Keratinocyte (primary cell): ENCODE measurements around the gene NAB1. TPM values are rescaled to one million over a fixed set of nuclear protein-coding genes. Genes with fewer than 3 reads are reported as not detected.

Source experiments
- DNase-seq: peaks from one replicate; pipeline ENCODE4 v3.0.0-alpha.2; 2011; ENCODE audit warnings: low read depth, missing footprints, low spot score
- FAIRE-seq: peaks from 2 replicates; lab custom pipeline; 2011; peaks lifted over from hg19 to GRCh38; lab: Jason Lieb, UNC
- H2AFZ ChIP-seq: 2 replicates; pipeline ENCODE4 v1.6.0; 2012; ENCODE audit warnings: low read length, control low read depth, inconsistent platforms; ENCODE audit not compliant: control insufficient read depth
- H3K27ac ChIP-seq: 2 replicates; pipeline ENCODE4 v1.5.1; 2011; ENCODE audit warnings: low read length; ENCODE audit not compliant: control insufficient read depth, insufficient read depth
- H3K27me3 ChIP-seq: 3 replicates; pipeline ENCODE4 v1.6.0; 2011; ENCODE audit warnings: low read length; ENCODE audit not compliant: control insufficient read depth, insufficient read depth; ENCODE audit errors: extremely low read depth
- H3K36me3 ChIP-seq, 2 experiments: 2 replicates in 1 of 2; 3 replicates in 1 of 2; pipeline ENCODE4 v1.5.1; 2011; ENCODE audit warnings: low read length in 2 of 2, mild to moderate bottlenecking in 1 of 2; ENCODE audit not compliant: control insufficient read depth in 2 of 2, insufficient read depth in 2 of 2; ENCODE audit errors: extremely low read depth in 1 of 2
- H3K4me1 ChIP-seq: 3 replicates; pipeline ENCODE4 v1.5.1; 2011; ENCODE audit warnings: low read length; ENCODE audit not compliant: control insufficient read depth, insufficient read depth; ENCODE audit errors: extremely low read depth
- H3K4me2 ChIP-seq: 3 replicates; pipeline ENCODE4 v1.6.0; 2011; ENCODE audit warnings: low read depth, low read length; ENCODE audit not compliant: control insufficient read depth, insufficient read depth; ENCODE audit errors: extremely low read depth
- H3K4me3 ChIP-seq, 3 experiments: fragments of 200-600 bp in 1 of 3; sonication (generic) in 1 of 3; 2 replicates in 2 of 3; 3 replicates in 1 of 3; pipeline ENCODE4 v1.5.1; 2011 to 2016; ENCODE audit warnings: low read length in 3 of 3, mild to moderate bottlenecking in 3 of 3, control low read depth in 2 of 3, inconsistent platforms in 1 of 3, low read depth in 1 of 3, mixed read lengths in 1 of 3, mixed run types in 1 of 3, moderate library complexity in 1 of 3; ENCODE audit not compliant: control insufficient read depth in 2 of 3, insufficient read depth in 2 of 3; ENCODE audit errors: extremely low read depth in 1 of 3
- H3K79me2 ChIP-seq: 2 replicates; pipeline ENCODE4 v1.6.0; 2012; ENCODE audit warnings: low read length; ENCODE audit not compliant: control insufficient read depth, insufficient read depth
- H3K9ac ChIP-seq: 3 replicates; pipeline ENCODE4 v1.6.0; 2011; ENCODE audit warnings: low read length; ENCODE audit not compliant: control insufficient read depth, insufficient read depth; ENCODE audit errors: extremely low read depth
- H3K9me1 ChIP-seq: 3 replicates; pipeline ENCODE4 v1.6.0; 2011; ENCODE audit warnings: low read length; ENCODE audit not compliant: control insufficient read depth, insufficient read depth; ENCODE audit errors: extremely low read depth
- H3K9me3 ChIP-seq: 2 replicates; pipeline ENCODE4 v1.5.1; 2012; ENCODE audit warnings: low read depth, low read length; ENCODE audit not compliant: control insufficient read depth
- H4K20me1 ChIP-seq: 3 replicates; pipeline ENCODE4 v1.6.0; 2011; ENCODE audit warnings: low read length; ENCODE audit not compliant: control insufficient read depth, insufficient read depth; ENCODE audit errors: extremely low read depth
- CTCF ChIP-seq, 3 experiments: IDR thresholded peaks in 1 of 3; conservative IDR thresholded peaks in 1 of 3; optimal IDR thresholded peaks in 1 of 3; 2 replicates in 2 of 3; 3 replicates in 1 of 3; pipeline versions ENCODE3 to v1.5.1; 2011; ENCODE audit warnings: low read length in 3 of 3, mild to moderate bottlenecking in 3 of 3, moderate library complexity in 2 of 3, control low read depth in 1 of 3, inconsistent platforms in 1 of 3; ENCODE audit not compliant: insufficient read depth in 2 of 3; ENCODE audit errors: extremely low read depth in 1 of 3
- EZH2 ChIP-seq: IDR thresholded peaks from one replicate; pipeline ENCODE4 v1.6.1; 2012; ENCODE audit warnings: inconsistent platforms, mild to moderate bottlenecking, low read length, moderate library complexity
- dilution Hi-C: fragments of 300-500 bp; cut with MboI; formaldehyde crosslinking; loops from one replicate; pipeline ENCODE4 v1.7.0; 2020; ENCODE audit warnings: low sequenced_read_pairs; ENCODE audit not compliant: extremely low pct_ligation_motif_present
- polyA plus RNA-seq, 5 experiments: library from polyadenylated mRNA; depleted of rRNA in 3 of 5; stranded (reverse) in 3 of 5; stranded (forward) in 1 of 5; unstranded in 1 of 5; fragments of >200 nt; gene quantifications; 1 replicate in 1 of 5; 2 replicates in 3 of 5; 3 replicates in 1 of 5; pipeline versions ENCODE4 v1.2.1 to v1.2.3, GENCODE V29; 2011 to 2012; ENCODE audit warnings: missing spikeins in 2 of 5, low read depth in 1 of 5, low replicate concordance in 1 of 5

Gene NAB1
- polyA plus RNA-seq, 1 donor (not counting 4 experiments of a cell fraction or from before 2014, with no cell fraction given), result 24.3 TPM

- Histone ChIP-seq H3K4me2 (peak overlapping the region; percentile 2), H3K27ac (peak overlapping the region; percentile 34), H3K79me2 (no peaks in the 10 kb centered on the region), H3K9me1 (no peaks in the 10 kb centered on the region), H3K36me3 (no peaks in the 10 kb centered on the region), H3K9ac (no peak overlapping the region), H3K4me1 (peaks cover 12% of the 10 kb centered on the region), H2AFZ (peak overlapping the region; percentile 7), H3K4me3 (no peak overlapping the region), H3K9me3 (no peaks in the 10 kb centered on the region), H3K27me3 (no peaks in the 10 kb centered on the region), H4K20me1 (no peaks in the 10 kb centered on the region)
- TF ChIP-seq EZH2 (no peak), CTCF (optimal IDR thresholded peaks at IDR 0.05 in 1 of 3, IDR thresholded peaks at IDR 0.05 in 1 of 3, conservative IDR thresholded peaks at IDR 0.05 in 1 of 3; ENCODE audit: extremely low read depth in 1 of 3, insufficient read depth in 2 of 3, low read length in 3 of 3) (peak; percentile 80 to 89 (median 88))
- DNase-seq, result no peak
- dilution Hi-C loops, result no loop called here
- peak; percentile 65 for FAIRE-seq
These were observed 31.1 kb downstream of the NAB1 start for GRCh38 chr2:190679813-190680591.

GRCh38 chr2:190682168-190682567 is 33.3 kb downstream of the NAB1 start:
- H2AFZ ChIP-seq, result no peak overlapping the region
- H3K4me1 ChIP-seq, result peaks cover 12% of the 10 kb centered on the region
- TF ChIP-seq CTCF (optimal IDR thresholded peaks at IDR 0.05 in 1 of 3, IDR thresholded peaks at IDR 0.05 in 1 of 3, conservative IDR thresholded peaks at IDR 0.05 in 1 of 3; ENCODE audit: extremely low read depth in 1 of 3, insufficient read depth in 2 of 3, low read length in 3 of 3) (no peak), EZH2 (no peak)
- no peaks in the 10 kb centered on the region for H3K9me1 ChIP-seq
- no peak for DNase-seq
- H3K27ac ChIP-seq, result no peak overlapping the region
- peaks cover 0 to 1% of the 10 kb centered on the region in 2 experiments for H3K36me3 ChIP-seq
- no peak overlapping the region for H3K9ac ChIP-seq
- no peaks in the 10 kb centered on the region for H3K27me3 ChIP-seq
- no peaks in the 10 kb centered on the region for H3K79me2 ChIP-seq
- FAIRE-seq, result no peak
- no peaks in the 10 kb centered on the region for H3K9me3 ChIP-seq
- dilution Hi-C loops, result no loop called here
- H3K4me3 ChIP-seq, result no peak overlapping the region
- no peaks in the 10 kb centered on the region for H4K20me1 ChIP-seq
- H3K4me2 ChIP-seq, result no peak overlapping the region
